GM19035 (cell line): ENCODE results near the gene KCNC4.

ENCODE experiments used
- ATAC-seq: cut with Tn5 transposase; IDR thresholded peaks from one replicate; pipeline ENCODE4 v1.9.1; 2021; ENCODE audit not compliant: unreplicated experiment

Gene KCNC4

GRCh38 chr1:110211496-110212168 lies 1.5 kb downstream of the KCNC4 start:
- no peak for ATAC-seq

DNA sequence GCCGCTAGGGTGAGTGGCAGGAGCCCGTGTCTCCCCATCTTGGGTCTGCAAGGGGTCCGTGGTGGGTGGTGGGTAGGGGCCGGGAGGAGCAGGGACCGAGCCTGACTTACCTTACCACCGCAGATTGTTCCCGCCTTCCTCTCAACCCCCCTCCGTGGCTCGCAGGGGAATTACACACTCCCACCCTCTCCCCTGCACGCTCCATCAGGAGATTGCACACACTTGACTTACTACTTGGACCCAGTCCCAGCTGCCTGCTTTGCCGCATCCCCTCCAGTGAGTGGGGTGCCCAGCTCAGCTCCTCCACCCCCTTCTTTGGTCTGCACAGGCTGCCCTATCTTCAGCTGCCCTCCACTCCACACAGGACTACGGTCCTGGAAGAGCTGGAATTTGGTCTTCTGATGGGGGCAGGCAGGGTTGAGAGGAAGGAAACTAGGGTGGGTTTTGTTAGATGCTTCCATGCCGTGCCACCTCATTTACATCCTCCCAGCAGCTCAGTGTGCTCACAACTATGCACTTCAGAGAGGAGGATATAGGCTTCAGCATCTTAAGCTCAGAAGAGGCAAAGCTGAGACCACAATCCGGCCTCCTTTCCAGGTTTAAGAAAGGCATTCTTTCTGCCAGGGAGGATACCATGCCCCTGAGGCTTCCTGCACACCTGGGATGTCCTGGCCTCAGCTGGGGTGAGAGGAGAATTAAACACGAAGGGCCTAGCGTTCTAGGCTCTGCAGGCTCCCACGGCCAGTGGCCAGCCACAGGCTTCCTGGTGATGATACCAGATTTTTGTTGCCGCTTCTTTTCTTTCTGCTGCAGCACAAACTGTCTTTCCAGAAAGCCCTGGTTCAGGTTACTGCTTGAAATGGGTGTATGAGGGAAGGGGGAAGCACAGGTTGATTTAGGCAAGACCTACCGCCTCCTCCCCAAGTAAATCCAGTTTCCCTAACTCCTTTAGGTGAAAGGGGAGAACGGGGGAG lies 2.3 kb downstream of the KCNC4 start:
- no peak for ATAC-seq

DNA sequence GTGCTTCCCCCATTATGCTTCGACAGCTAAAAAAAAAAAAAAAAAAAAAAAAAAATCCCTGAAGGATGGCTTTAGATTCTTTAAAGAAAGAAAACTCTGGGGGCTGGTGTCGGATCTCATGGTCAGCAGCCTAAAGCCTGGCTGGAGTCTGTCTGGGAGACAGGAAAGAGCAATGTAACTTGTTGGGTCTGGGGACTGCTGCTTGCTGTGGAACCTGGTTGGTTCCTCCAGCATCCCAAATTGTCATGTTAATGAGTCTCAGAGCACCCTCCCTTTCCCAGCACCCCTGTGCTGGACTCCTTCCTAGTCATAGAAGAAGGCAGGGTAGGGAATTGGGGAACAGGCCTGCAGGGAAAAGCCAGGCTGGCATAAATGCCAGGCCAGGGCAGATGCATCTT lies 3.0 kb downstream of the KCNC4 start:
- ATAC-seq = no peak

DNA sequence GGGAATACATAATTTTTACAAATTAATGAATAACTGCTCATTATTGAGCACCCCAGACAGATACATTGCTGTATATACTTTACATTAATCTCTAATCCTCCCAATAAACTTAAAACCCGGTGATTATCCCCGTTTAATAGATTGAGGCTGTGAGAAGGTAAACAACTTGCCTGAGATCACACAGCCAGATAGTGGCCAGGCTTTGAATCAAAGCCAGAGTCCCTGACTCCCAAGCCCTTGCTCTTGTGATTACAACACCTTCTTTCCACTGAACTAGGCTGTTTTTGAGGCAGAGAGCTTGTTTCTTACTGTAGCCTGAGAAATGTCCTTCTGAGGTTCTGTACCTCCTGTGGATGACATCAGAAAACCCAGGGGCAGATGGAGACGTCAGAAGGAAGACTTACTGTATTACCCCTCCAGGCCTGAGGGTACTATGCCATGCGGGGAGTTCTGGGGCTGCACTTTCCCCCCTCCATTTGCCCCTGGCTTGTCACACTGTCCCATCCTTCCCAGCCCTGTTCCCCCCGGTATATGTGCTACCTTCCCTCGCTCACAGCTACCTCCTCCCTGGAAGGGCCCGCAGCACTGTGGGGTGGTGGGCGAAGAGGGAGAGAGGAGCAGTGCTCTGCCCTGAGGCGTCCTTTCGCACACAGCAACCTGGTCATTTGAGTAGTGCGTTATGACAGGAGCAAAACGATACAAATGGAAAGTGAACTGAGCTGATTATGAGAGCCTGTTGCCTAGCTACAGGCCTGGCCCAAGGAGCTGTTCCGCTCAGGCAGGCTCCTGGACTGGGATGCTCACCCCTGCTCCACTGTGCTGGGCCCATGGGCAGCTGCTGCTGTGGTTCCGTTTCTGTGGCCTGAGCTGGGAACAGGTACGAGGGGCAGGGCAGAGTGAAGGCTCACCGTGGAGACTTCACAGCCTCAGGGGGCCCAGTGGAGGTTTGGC lies 4.6 kb downstream of the KCNC4 start:
- no peak for ATAC-seq

DNA sequence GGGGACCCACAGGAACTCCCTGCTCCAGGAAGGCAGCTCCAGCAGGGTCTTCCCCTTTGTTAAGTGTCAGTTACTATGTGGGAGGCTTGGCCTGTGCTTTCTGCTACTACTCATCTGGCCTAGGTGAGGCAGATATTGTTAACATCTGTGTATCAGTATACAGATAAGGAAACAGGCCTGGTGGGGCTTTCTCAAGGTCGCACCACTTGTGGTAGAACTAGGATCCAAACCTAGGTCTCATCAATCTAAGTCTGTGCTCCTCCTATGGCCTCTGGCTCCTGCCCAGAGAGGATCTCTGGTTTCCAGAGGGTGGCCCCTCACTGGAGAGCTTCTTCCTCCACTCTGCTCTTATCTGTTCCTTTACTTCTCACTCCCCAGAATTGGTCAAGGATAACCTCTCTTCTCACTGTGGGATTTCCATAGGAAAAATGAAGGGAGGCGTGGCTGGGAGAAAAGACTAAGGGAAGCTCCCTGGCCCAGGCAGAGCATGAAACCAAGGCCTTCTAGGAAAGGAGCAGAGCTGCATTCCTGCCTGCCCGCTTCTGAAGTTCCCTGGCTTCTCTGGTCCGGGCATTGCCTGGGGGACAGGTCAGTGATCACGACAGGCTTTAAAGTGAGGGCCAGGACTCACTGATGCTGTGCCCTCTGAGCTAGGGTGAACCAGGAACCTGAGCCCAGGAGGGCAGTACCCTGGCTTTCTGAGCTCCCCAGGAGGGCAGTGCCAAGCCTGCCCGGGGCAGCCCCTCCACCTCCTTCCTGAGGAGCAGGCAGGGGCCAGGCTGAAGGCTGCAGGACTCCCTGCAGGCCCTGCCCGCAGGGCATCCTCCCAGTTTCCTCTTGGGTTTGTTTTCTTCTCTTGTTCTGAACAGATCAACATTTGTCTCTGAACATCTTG lies 5.8 kb downstream of the KCNC4 start:
- ATAC-seq = no peak

DNA sequence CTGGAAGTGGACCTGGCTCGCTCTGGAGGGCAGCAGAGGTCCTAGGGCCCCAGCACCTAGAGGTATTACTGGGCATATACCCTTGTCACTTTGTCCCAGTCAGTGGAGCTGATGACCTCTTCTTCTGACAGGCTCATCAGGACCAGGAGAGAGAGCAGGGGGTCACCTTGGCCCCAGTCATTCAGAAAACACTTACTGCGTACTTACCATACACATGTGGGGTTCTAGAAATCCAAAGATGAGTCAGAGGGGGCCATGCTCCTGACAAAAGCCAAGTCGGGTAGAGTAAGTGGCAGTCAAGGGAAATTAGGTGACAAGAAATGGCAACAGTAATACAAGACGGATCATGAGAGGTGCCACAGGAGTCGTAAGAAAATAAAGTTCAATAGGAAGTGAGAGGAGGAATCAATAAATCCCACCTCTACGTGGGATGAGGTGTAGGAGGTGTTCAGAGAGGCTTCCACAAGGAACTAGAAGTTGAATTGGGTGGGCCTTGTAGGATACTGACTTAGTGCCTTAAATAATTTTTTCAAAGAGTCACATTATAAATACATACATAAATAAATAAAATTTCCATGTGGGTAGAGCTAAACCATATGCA lies 6.8 kb downstream of the KCNC4 start:
- ATAC-seq = no peak

- no peak for ATAC-seq
Observed at GRCh38 chr1:110218137-110218536, 8.0 kb downstream of the KCNC4 start.

DNA sequence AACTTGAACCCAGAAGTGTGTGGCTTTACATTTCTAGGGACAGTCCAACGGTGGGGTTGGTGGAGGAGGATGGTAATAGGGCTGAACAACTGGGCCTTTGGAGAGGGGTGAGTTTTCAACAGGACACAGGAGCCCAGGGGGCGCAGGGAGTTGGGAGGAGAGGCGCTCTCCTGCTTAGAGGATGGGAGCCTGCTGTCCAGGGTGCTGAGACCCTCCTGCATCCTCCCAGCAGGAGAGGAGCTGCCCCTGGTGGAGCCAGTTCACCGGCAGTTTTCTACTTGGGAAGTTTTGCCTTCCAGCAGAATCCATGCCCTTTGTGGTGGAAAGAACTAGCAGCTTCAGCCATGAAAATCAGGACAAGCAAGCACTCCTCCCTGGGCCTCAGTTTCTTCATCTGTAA lies 8.6 kb downstream of the KCNC4 start:
- no peak for ATAC-seq

DNA sequence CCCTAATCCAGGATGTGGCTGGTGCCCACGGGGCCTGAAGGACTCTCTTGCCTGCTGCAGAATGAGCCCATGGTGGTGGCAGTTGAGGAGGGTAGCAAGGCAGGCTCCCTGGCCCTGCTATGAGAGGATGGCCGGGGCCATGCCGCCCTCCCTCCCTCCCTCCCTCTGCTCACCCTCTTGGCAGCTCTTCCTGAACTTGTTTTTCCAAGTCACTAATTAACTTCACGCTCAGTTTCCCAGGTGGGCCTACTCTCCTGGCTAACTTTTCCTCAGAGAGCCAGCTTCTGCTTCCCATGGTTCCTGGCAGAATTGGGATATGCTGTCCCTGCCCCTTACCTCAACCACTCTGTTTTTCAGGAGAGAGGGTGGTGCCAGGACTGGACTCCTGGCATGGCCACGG lies 10.2 kb downstream of the KCNC4 start:
- ATAC-seq = no peak

GRCh38 chr1:110221119-110221518 lies 11.0 kb downstream of the KCNC4 start:
- ATAC-seq = no peak

- ATAC-seq = no peak
Observed at GRCh38 chr1:110223127-110223526, 13.0 kb downstream of the KCNC4 start.

- ATAC-seq = no peak
Observed at GRCh38 chr1:110223581-110223980, 13.5 kb downstream of the KCNC4 start.

DNA sequence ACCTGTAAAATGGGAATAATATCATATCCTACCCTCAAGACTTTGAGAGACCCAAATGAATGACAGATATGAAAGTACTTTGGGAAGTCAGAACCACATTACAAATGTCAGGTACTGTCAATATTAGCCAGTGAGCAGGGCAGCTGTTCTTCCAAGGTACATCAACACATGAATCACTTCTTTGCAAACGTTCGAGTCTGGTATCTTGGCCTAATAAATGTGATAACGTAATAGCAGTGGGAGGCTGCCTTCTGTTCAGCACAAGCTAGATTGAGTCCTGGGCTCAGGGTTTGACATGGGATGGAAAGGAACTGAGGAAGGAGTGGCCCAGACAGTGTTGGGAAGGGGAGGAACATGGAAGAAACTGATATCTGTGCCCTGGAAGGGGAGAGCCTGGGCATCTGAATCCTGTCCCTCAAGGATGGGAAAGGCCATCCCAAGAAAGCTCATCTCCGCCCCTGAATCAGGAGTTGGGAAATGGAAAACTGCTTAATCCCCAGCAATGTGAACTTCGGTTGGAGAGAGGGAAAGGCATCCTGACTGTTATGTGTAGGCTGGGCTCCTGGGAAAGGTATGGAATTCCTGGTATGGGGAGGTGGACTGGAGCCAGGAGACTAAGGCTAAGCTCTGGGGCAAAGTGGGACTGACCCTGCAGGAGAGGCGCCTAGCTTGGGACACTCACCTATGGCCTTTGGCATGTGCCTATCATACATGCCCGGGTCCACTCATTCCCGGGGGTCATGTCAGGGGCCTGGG lies 14.3 kb downstream of the KCNC4 start:
- no peak for ATAC-seq

- no peak for ATAC-seq
Observed at GRCh38 chr1:110225212-110225611, 15.1 kb downstream of the KCNC4 start.

DNA sequence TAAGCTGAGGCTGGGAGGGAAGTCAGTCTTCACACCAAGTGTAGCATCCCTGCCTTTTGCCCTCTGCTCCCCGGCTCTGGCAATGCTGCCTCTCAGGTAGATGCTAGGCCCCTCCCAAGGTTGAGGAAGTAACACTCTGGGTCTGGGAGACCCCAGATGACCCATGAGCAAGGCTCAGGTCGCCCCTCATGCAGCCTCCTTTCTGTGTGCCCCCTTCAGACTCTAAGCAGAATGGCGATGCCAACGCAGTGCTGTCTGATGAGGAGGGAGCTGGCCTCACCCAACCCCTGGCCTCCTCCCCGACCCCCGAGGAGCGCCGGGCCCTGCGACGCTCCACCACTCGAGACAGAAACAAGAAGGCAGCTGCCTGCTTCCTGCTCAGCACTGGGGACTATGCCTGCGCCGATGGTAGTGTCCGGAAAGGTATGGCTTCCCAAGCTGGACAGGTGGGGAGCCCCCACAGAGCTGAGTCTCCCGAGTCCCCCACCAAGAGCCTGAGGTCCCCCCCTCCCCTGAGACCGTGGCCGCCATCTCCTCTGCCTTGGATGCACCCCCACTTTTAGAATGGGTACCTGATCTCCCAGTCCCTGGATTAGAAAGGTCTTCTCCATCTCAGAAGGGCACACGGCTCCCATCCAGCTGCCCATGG lies 15.8 kb downstream of the KCNC4 start:
- no peak for ATAC-seq

- ATAC-seq = no peak
Observed at GRCh38 chr1:110227774-110228173, 17.7 kb downstream of the KCNC4 start.

DNA sequence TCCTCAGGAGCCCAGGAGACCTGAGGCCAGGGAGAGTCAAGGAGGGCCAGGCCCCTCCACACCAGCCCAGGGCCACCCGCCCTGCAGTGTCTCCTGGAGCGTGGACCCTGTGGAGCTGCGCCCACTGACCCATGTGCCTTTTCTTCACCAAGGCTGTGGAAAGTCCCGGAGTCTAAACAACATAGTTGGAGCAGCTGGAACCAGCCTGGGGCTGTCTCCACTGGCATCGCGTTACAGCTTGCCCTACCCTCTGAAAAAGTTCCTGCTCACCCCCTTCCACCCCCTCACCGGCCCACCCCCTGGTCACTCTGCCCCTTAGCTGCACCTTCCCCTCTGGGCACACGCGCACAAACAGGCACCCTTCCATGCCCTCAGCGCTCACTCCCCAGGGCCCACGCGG lies 18.3 kb downstream of the KCNC4 start:
- ATAC-seq = no peak

- no peak for ATAC-seq
Observed at GRCh38 chr1:110228869-110229268, 18.8 kb downstream of the KCNC4 start.
